ENCODE results near the gene PDE6A.

DNA sequence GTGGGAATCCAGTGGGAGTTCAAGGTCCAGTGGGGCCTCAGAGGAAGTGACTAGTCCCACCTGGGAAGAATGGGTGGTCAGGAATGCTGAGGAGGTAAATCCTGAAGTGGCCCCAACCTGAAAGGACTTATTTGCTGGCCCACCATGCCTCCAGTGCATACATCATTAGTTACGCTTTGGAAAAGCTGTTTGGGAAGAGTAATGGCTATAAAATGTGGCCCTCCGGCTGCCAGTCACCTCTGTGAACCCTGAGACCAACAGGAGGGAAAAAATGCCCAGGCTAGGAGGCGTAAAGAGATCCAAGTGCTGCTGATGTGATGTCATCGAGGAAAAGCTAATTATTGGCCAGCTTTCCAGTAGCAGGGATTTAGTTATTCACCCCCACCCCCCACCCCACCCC is 13.3 kb upstream of the PDE6A start:
- TF ChIP-seq, protein P1, sequence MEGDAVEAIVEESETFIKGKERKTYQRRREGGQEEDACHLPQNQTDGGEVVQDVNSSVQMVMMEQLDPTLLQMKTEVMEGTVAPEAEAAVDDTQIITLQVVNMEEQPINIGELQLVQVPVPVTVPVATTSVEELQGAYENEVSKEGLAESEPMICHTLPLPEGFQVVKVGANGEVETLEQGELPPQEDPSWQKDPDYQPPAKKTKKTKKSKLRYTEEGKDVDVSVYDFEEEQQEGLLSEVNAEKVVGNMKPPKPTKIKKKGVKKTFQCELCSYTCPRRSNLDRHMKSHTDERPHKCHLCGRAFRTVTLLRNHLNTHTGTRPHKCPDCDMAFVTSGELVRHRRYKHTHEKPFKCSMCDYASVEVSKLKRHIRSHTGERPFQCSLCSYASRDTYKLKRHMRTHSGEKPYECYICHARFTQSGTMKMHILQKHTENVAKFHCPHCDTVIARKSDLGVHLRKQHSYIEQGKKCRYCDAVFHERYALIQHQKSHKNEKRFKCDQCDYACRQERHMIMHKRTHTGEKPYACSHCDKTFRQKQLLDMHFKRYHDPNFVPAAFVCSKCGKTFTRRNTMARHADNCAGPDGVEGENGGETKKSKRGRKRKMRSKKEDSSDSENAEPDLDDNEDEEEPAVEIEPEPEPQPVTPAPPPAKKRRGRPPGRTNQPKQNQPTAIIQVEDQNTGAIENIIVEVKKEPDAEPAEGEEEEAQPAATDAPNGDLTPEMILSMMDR (IDR thresholded peaks at IDR 0.05) = no peak
- TF ChIP-seq POLR2A (IDR thresholded peaks at IDR 0.05) = no peak

Data from ovary (tissue), 3 donors.